KMS-11 (cell line): Measurements from ENCODE around the gene PMPCA.

ENCODE experiments used
- H2AFZ ChIP-seq: fragments of 200-600 bp; sonication (generic); 2 replicates; pipeline ENCODE4 v1.6.1; 2016; ENCODE audit warnings: antibody characterized with exemption, mixed run types, low read depth
- H3K27ac ChIP-seq: fragments of 200-600 bp; sonication (generic); 2 replicates; pipeline ENCODE4 v1.6.1; 2016; ENCODE audit warnings: mild to moderate bottlenecking, mixed run types
- H3K27me3 ChIP-seq: fragments of 200-600 bp; sonication (generic); 2 replicates; pipeline ENCODE4 v1.6.1; 2017; ENCODE audit warnings: mild to moderate bottlenecking, low read depth, mixed run types, moderate library complexity; ENCODE audit not compliant: insufficient read depth
- H3K36me3 ChIP-seq: fragments of 200-600 bp; sonication (generic); 2 replicates; pipeline ENCODE4 v1.6.1; 2017; ENCODE audit warnings: mild to moderate bottlenecking, mixed run types; ENCODE audit not compliant: insufficient read depth
- H3K4me1 ChIP-seq: fragments of 200-600 bp; sonication (generic); 2 replicates; pipeline ENCODE4 v1.6.1; 2016; ENCODE audit warnings: mild to moderate bottlenecking, low read depth, mixed run types; ENCODE audit not compliant: poor library complexity, severe bottlenecking
- H3K4me2 ChIP-seq: fragments of 200-600 bp; sonication (generic); 2 replicates; pipeline ENCODE4 v1.7.0; 2016; ENCODE audit warnings: mild to moderate bottlenecking, mixed run types
- H3K4me3 ChIP-seq: fragments of 200-600 bp; sonication (generic); IDR thresholded peaks from 2 replicates; pipeline ENCODE4 v1.6.1; 2017; ENCODE audit warnings: low read depth, low read length, mixed read lengths; ENCODE audit not compliant: insufficient read depth
- H3K79me2 ChIP-seq: fragments of 200-600 bp; sonication (generic); 2 replicates; pipeline ENCODE4 v1.6.1; 2016; ENCODE audit warnings: low read depth, mixed run types; ENCODE audit not compliant: insufficient read depth
- H3K9ac ChIP-seq: fragments of 200-600 bp; sonication (generic); 2 replicates; pipeline ENCODE4 v1.6.1; 2016; ENCODE audit warnings: mild to moderate bottlenecking, mixed run types
- H4K20me1 ChIP-seq: fragments of 200-600 bp; sonication (generic); 2 replicates; pipeline ENCODE4 v1.6.1; 2016; ENCODE audit warnings: mild to moderate bottlenecking, mixed run types; ENCODE audit not compliant: insufficient read depth
- CTCF ChIP-seq: fragments of 200-600 bp; sonication (generic); conservative IDR thresholded peaks from 2 replicates; pipeline ENCODE4 v1.6.1; 2017; ENCODE audit warnings: low read depth, mild to moderate bottlenecking, antibody characterized with exemption, low read length, moderate library complexity, mixed read lengths

Gene PMPCA

DNA sequence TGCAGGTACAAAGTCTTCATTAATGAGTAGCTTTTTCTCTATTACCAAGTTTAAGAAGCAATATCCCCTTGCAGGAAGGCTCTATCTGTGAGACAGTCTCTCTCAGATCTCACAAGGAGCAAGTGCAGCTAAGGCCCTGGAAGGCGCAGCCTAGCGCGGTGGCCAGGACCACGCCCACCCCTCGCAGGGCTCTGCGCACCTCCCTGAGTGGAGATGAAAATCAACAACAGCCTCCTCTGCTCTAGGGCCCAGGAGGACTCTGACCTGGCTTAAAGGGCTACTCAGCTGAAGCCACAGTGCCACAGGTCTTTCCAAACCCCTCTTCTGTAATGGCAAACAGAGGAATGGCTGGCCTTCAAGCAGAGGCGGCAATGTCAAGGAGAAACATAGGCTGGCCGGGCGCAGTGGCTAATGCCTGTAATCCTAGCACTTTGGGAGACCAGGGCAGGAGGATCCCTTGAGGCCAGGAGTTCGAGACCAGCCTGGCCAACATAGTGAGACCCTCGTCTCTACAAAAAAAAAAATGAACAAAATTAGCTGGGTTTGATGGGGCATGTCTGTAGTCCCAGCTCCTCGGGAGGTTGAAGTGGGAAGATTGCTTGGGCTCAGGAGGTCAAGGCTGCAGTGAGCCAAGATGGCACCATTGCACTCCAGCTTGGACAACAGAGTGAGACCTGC lies 60.5 kb downstream of the PMPCA start:
- no peak overlapping the region for H3K4me3 ChIP-seq
- no peak overlapping the region for H2AFZ ChIP-seq
- no peaks in the 10 kb centered on the region; the same call in 1 of the 2 replicates for H3K79me2 ChIP-seq
- peaks cover 4% of the 10 kb centered on the region; the same call in 1 of the 2 replicates for H3K36me3 ChIP-seq
- H3K9ac ChIP-seq: no peak overlapping the region
- no peak overlapping the region for H3K27ac ChIP-seq
- no peak overlapping the region for H3K4me2 ChIP-seq
- TF ChIP-seq CTCF: no peak
- H4K20me1 ChIP-seq: no peaks in the 10 kb centered on the region
- no peaks in the 10 kb centered on the region for H3K4me1 ChIP-seq
- no peaks in the 10 kb centered on the region for H3K27me3 ChIP-seq

DNA sequence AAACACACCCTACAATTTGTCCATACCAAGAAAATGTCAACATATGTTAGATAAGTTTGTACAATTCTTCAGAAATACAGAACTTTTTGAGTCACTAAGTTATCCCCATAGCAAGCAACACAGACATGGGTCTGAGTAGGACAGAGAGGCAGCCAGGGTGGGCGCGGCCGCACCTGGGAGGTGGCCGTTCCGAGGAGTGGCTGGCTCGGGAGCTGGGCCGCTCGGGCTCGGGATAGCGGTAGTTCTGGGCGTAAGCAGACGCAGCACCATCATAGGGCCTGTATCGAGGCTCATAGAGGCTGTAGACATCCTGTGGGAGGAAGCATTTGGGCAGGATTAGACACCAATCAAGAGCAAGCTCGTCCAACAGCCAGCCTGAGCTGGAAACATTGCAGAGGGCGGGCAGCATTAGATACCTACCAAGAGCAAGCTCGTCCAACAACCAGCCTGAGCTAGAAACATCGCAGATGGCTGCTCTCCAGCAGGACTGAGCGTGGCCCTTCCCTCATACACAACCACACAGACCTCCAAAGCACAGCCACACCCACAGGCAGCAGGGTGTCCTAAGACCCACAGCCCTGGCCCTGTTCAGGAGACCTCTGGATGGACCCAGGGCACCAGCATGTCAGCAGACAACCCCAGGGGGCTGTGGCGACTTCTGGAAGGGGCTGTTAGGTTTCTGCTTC lies 61.5 kb downstream of the PMPCA start:
- Histone ChIP-seq H3K4me3 (no peak overlapping the region), H3K79me2 (no peaks in the 10 kb centered on the region; the same call in 1 of the 2 replicates), H4K20me1 (no peaks in the 10 kb centered on the region), H3K4me2 (no peak overlapping the region), H2AFZ (no peak overlapping the region), H3K27ac (no peak overlapping the region), H3K9ac (no peak overlapping the region), H3K27me3 (no peaks in the 10 kb centered on the region), H3K36me3 (peaks cover 4% of the 10 kb centered on the region; the same call in 1 of the 2 replicates), H3K4me1 (no peaks in the 10 kb centered on the region)
- TF ChIP-seq CTCF: no peak

GRCh38 chr9:136472640-136473353 lies 62.3 kb downstream of the PMPCA start:
- Histone ChIP-seq H3K4me2 (no peak overlapping the region), H4K20me1 (no peaks in the 10 kb centered on the region), H3K9ac (no peak overlapping the region), H3K4me1 (no peaks in the 10 kb centered on the region), H3K27ac (no peak overlapping the region), H3K4me3 (no peak overlapping the region), H3K36me3 (peaks cover 4% of the 10 kb centered on the region; the same call in 1 of the 2 replicates), H2AFZ (no peak overlapping the region), H3K27me3 (no peaks in the 10 kb centered on the region), H3K79me2 (peaks cover 2% of the 10 kb centered on the region; the same call in 1 of the 2 replicates)
- TF ChIP-seq CTCF: no peak

DNA sequence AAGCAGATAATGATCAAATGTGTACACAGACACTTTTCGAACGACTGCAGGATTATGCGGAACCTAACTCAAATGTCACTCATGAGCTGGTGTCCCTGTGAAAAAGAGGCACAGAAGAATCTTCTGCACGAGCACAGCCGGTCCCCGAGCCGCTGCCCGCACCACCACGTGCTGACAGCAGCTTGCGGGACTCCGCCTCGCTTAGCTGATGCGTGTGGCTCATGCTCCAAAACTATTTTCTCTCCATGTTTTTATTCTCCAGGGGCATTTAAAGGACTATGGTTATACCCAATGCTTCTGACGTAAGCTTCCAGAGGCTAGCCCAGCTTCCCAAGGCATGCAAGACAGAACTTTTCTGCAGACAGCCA lies 62.9 kb downstream of the PMPCA start:
- Histone ChIP-seq H3K27ac (no peak overlapping the region), H3K36me3 (peaks cover 4% of the 10 kb centered on the region; the same call in 1 of the 2 replicates), H4K20me1 (0 out of 2 replicates have a peak, but pooled peaks cover 2% of the 10 kb centered on the region), H3K27me3 (no peaks in the 10 kb centered on the region), H2AFZ (no peak overlapping the region), H3K79me2 (peaks cover 7% of the 10 kb centered on the region; the same call in 1 of the 2 replicates), H3K4me2 (no peak overlapping the region), H3K4me3 (no peak overlapping the region), H3K4me1 (no peaks in the 10 kb centered on the region), H3K9ac (no peak overlapping the region)
- TF ChIP-seq CTCF: no peak
